Fibroblast of villous mesenchyme (primary cell): ENCODE results near the gene RC3H2. TPM values are rescaled to one million over a fixed set of nuclear protein-coding genes. Genes with fewer than 3 reads are reported as not detected.

Source experiments
- DNase-seq: peaks from one replicate; pipeline ENCODE4 v3.0.0-alpha.2; 2010; ENCODE audit warnings: low read depth
- H3K4me3 ChIP-seq: 2 replicates; pipeline ENCODE4 v1.5.1; 2011; ENCODE audit warnings: low read depth, mild to moderate bottlenecking, low read length
- CTCF ChIP-seq: IDR thresholded peaks from 2 replicates; pipeline ENCODE4 v1.5.1; 2012; ENCODE audit warnings: low read depth, mild to moderate bottlenecking, low read length; ENCODE audit not compliant: insufficient read depth
- total RNA-seq: library from RNA; depleted of rRNA; stranded (reverse); fragments of >200 nt; gene quantifications from 2 replicates; pipeline ENCODE4 v1.2.3, GENCODE V29; 2012

Gene RC3H2
- total RNA-seq, 1 donor: 67.8 TPM

GRCh38 chr9:122819791-122820489 is 85.2 kb downstream of the RC3H2 start:
- TF ChIP-seq CTCF: no peak
- DNase-seq: peak; percentile 42
- no peak overlapping the region for H3K4me3 ChIP-seq

GRCh38 chr9:122819326-122819725 is 85.8 kb downstream of the RC3H2 start:
- H3K4me3 ChIP-seq: no peak overlapping the region
- DNase-seq: peak; percentile 55
- TF ChIP-seq CTCF: no peak

GRCh38 chr9:122816163-122816867 is 88.8 kb downstream of the RC3H2 start:
- DNase-seq: no peak
- no peak overlapping the region for H3K4me3 ChIP-seq
- no peak for TF ChIP-seq CTCF

- no peak for TF ChIP-seq CTCF
- DNase-seq: no peak
- H3K4me3 ChIP-seq: no peak overlapping the region
These were observed 89.6 kb downstream of the RC3H2 start for GRCh38 chr9:122815544-122815943.

- TF ChIP-seq CTCF: no peak
- DNase-seq: no peak
- H3K4me3 ChIP-seq: no peak overlapping the region
These were observed 90.6 kb downstream of the RC3H2 start for GRCh38 chr9:122814545-122814944.

GRCh38 chr9:122812736-122813135 is 92.4 kb downstream of the RC3H2 start:
- no peak overlapping the region for H3K4me3 ChIP-seq
- no peak for DNase-seq
- TF ChIP-seq CTCF: no peak
